ENCODE measurements around the gene DBR1.
A peak's percentile ranks its signal among the peaks of the same experiment; 100 is the strongest.
"Not testable (repeated sequence)": the region's sequence is repeated elsewhere in the genome, so short reads cannot be mapped to it uniquely, and the experiment has no call there.

Gene DBR1

GRCh38 chr3:138188013-138188730, 13.5 kb upstream of the DBR1 start:
- peak; percentile 57 for DNase-seq
- in situ Hi-C loops (cut with MboI; ENCODE audit: low pct_unique_long_range_greater_than_20kb, low sequenced_read_pairs) = no loop called here

DNA sequence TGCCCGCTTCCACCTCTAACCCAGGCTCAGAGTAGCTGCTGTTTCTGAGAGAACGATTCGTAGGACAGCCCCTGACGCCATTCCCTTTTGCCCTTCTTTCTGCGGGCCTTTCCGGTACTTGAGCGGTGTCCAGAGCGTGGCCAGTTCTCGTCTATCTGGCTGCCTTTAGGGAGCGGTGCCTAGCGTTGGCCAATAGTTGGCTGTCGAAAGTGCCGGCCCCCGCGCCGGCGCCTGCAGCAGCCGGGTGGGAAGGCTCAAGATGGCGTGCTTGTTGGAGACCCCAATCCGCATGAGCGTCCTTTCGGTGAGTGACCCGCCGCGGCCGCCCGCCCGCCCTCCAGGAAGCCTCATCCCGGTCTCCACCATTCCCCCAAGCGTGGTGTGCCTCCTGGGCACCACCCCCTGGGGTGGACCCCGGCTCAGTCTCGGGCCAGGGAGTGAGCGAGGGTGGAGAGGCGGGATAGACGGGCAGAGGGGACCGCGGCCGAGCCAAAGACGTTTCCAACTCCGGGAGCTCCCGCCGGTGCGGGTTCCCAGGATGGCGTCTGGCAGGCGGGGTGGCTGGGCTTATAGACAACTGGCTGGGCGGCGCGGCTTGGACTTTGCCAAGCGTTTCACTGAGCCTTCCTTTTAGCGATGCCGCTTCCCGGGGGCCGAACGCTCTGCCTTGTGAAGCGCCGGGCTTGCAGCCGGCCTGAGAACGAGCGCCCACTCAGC, 12.7 kb upstream of the DBR1 start, which contains the start of gene ARMC8:
TSS of gene ARMC8 (plus strand) at position 6 of the 717 bp plus-strand sequence. CDS start at position 260, 254 bp downstream.
- no peak for DNase-seq
- in situ Hi-C loops (cut with MboI; ENCODE audit: low pct_unique_long_range_greater_than_20kb, low sequenced_read_pairs) = no loop called here

- peak; percentile 95 for DNase-seq
- in situ Hi-C loops (cut with MboI; ENCODE audit: low pct_unique_long_range_greater_than_20kb, low sequenced_read_pairs) = no loop called here
Measured at GRCh38 chr3:138186803-138187295, 12.1 kb upstream of the DBR1 start.

- in situ Hi-C loops (cut with MboI; ENCODE audit: low pct_unique_long_range_greater_than_20kb, low sequenced_read_pairs) = no loop called here
- no peak for DNase-seq
Measured at GRCh38 chr3:138186221-138186620, 11.5 kb upstream of the DBR1 start.

DNA sequence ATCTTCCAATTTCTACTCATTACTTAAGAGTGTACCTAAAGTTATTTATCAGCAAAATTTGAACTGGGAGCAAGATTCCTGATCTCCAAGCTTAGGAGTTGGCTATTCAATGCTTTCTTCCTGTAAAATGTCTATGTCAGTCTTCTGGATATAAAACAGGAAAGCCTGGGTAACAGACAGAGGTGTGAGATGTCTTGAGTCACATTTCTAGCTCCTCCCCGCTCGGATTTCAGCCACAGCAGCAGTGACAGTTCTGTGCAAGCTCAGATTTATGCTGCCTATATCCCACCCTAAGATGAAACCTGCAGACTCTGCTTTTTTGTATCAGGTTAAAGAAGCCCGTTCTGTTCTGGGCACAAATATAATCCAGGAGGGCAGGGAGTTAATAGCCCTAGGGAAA, 10.3 kb upstream of the DBR1 start:
- DNase-seq = no peak
- in situ Hi-C loops (cut with MboI; ENCODE audit: low pct_unique_long_range_greater_than_20kb, low sequenced_read_pairs) = no loop called here

DNA sequence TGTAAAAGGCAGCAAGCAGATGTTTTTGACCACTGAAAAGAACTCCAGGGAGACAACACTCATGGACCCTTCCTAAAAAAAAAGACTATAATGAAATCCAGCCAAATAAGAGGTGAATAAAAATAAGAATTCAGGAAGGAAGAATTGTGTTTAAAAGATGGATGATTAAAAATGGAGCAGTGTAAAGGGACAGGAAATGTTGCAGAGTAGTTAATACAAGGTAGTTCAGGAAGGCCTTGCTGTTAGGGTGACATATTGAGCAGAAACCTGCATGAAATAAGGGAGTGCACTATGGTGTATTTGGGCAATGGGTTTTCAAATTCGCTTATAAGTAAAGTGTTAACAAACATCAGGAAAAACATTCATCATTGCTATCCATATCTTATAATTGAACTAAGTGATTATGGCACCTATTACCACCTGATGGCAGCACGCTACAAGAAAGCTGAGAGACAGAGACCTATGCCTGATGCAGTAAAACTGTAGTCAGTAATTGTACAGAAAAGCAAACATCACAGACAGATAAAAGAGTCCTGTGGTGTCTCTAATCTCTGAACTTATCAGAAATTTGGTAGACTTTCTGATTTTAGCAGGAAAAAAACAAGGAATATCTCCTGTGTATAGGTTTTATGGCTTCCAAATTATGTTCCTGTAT, 5.8 kb upstream of the DBR1 start:
- in situ Hi-C loops (cut with MboI; ENCODE audit: low pct_unique_long_range_greater_than_20kb, low sequenced_read_pairs) = no loop called here
- peak; percentile 51 for DNase-seq

GRCh38 chr3:138173769-138174420, 826 bp downstream of the DBR1 start:
- in situ Hi-C loops (cut with MboI; ENCODE audit: low pct_unique_long_range_greater_than_20kb, low sequenced_read_pairs) = no loop called here
- peak; percentile 11 for DNase-seq

DNA sequence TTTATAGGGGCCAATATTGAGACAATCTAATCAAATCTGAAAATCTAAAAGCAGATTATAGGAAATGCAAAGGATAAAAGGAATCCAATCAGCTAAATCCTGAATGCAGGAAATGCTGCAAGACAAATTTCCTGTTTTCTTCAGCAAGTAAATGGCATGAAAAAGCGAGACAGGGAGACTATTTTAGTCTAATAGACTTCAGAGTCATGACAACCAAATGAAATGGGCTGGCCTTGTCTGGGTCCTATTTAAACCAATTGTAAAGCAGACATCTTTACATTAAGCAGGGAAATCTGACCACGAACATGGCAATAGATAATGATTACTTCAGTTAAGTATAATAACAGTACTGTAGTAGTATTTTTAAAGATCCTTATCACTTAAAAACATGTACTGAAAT, 2.1 kb downstream of the DBR1 start:
- peak; percentile 22 for DNase-seq
- in situ Hi-C loops (cut with MboI; ENCODE audit: low pct_unique_long_range_greater_than_20kb, low sequenced_read_pairs) = no loop called here

DNA sequence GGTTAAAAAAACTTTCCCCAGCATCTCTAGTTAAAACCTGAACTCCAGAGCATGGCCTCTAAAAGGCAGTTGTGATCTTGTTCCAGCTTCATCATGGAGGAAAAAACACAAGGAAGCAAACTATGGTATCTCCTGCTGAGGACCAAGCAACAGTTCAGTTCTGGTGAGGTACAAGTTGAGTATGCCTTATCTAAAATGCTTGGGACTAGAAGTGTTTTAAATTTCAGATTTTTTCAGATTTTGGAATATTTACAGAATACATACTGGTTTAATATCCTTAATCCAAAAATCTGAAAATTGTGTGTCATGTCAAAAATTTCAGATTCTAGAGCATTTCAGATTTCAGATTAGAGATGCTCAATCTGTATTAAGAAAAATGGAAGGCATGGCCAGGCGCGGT, 9.7 kb downstream of the DBR1 start:
- in situ Hi-C loops (cut with MboI; ENCODE audit: low pct_unique_long_range_greater_than_20kb, low sequenced_read_pairs) = no loop called here
- no peak for DNase-seq

DNA sequence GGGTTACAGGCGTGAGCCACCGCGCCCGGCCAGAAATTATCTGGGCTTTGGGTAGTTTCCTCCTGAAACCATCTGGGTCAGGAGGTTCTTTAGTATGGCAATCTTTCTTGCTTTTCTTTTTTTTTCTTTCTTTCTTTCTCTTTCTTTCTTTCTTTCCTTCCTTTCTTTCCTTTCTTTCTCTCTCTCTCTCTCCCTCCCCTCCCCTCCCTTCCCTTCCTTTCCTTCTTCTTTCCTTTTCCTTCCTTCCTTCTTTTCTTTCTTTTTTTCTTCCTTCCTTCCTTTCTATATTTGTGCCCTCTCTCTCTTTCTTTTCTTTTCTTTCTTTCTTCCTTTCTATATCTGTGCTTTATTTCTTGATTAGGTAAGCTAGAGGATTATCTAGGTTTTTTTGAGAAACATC, 17.0 kb downstream of the DBR1 start:
- DNase-seq = no peak
- in situ Hi-C loops (cut with MboI; ENCODE audit: low pct_unique_long_range_greater_than_20kb, low sequenced_read_pairs) = no loop called here

GRCh38 chr3:138154534-138154933, 20.2 kb downstream of the DBR1 start:
- in situ Hi-C loops (cut with MboI; ENCODE audit: low pct_unique_long_range_greater_than_20kb, low sequenced_read_pairs) = no loop called here
- no peak for DNase-seq

DNA sequence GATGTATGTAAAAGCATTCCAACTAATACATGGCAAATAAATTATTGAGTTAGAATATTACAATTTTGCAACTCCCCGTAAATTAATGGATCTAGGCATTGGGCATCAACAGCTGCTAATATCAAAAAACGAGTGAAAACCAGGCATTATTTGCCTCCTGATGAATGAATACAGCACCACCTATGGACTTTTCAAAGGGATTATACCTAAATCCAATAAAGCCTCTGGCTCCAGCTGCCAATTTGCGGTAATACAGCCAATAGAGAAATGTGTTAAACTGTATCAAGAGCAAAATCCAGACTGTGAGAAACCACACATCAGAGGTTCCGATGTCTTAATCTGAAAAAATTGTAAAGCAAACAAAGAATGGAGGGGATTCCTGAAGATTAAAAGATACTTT, 26.2 kb downstream of the DBR1 start:
- in situ Hi-C loops (cut with MboI; ENCODE audit: low pct_unique_long_range_greater_than_20kb, low sequenced_read_pairs) = no loop called here
- DNase-seq = peak; percentile 12

DNA sequence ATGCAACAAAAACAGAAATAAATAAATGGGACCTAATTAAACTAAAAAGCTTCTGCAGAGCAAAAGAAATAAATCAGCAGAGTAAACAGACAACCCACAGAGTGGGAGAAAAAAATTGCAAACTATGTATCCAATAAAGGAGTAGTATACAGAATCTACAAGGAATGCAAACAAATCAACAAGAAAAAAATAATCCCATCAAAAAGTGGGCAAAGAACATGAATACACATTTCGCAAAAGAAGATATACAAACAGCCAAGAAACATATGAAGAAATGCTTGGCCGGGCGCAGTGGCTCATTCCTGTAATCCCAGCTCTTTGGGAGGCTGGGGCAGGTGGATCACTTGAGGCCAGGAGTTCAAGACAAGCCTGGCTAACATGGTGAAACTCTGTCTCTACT, 32.5 kb downstream of the DBR1 start:
- in situ Hi-C loops (cut with MboI; ENCODE audit: low pct_unique_long_range_greater_than_20kb, low sequenced_read_pairs); DNase-seq: not testable (repeated sequence)

DNA sequence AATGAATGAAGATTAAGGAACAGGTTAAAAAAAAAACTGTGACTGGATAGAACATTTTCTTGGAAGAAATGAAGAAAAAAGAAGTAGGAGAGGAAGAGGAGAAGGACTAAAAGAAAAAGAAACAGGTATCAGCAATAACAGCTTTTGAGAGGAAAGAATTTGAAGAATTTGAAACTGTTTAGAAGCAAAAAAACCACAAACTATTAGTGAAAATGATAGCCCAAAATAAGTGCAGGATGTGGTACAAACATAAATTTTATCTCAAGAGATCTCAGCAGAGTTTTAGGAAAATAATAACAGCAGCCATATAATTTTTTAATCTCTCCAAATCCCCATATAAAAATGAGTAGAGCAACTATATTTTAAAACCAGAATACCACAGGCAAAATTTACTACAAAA, 33.8 kb downstream of the DBR1 start:
- in situ Hi-C loops (cut with MboI; ENCODE audit: low pct_unique_long_range_greater_than_20kb, low sequenced_read_pairs) = no loop called here
- DNase-seq = no peak

GRCh38 chr3:138139691-138140090, 35.0 kb downstream of the DBR1 start:
- in situ Hi-C loops (cut with MboI; ENCODE audit: low pct_unique_long_range_greater_than_20kb, low sequenced_read_pairs) = no loop called here

DNA sequence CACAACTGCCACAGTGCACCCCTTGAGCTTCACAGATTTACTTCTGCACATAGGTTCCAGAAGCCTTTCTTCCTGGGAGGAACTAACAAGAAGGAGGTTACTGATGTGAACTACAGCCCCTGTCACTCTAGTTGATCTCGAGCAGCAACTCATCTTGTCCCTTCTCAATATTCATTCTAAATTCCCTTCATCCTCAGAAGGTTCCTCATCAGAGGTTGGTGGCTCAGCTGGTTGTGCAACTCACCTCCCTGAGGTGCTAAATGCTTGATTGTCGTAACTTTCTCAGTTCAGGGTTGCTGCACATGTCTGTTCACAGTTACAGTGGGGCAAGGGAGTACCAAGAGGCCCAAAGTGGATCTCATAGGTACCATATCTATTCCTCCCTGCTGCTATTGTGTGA, 36.9 kb downstream of the DBR1 start:
- in situ Hi-C loops (cut with MboI; ENCODE audit: low pct_unique_long_range_greater_than_20kb, low sequenced_read_pairs) = no loop called here
- peak; percentile 40 for DNase-seq

More at GRCh38 chr3:138139691-138140090, 35.0 kb downstream of the DBR1 start:
- DNase-seq = no peak

DNA sequence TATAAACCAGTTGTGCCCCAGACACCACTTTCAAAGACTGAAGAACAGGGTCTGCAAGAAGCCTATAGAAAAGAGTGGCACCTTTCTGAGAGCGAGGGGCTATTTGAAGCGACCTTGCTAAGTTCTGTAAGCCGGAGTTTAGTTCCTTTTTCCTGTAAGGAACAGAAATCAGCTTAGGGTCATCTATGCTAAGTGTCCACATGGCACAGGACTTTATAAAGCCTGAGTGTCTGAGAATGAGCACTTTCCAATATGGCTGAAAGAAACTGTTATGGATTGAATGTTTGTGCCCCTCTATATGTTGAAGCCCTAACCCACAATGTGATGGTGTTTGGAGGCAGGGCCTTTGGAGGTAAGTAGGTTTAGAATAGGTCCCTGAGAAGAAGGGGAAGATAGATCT, 38.5 kb downstream of the DBR1 start:
- in situ Hi-C loops (cut with MboI; ENCODE audit: low pct_unique_long_range_greater_than_20kb, low sequenced_read_pairs) = no loop called here
- DNase-seq = peak; percentile 41

- in situ Hi-C loops (cut with MboI; ENCODE audit: low pct_unique_long_range_greater_than_20kb, low sequenced_read_pairs) = no loop called here
- DNase-seq = no peak
Measured at GRCh38 chr3:138135833-138136194, 38.9 kb downstream of the DBR1 start.

- in situ Hi-C loops (cut with MboI; ENCODE audit: low pct_unique_long_range_greater_than_20kb, low sequenced_read_pairs) = no loop called here
- peak; percentile 61 for DNase-seq
Measured at GRCh38 chr3:138135146-138135832, 39.4 kb downstream of the DBR1 start.
